GM21515 (cell line): Measurements from ENCODE around the gene TCEA2.

Source experiments
- ATAC-seq: cut with Tn5 transposase; IDR thresholded peaks from one replicate; pipeline ENCODE4 v1.9.1; 2021; ENCODE audit not compliant: unreplicated experiment

TCEA2 gene

GRCh38 chr20:64048402-64049044 is 14.5 kb upstream of the TCEA2 start:
- no peak for ATAC-seq

- ATAC-seq = no peak
Measured at GRCh38 chr20:64049060-64049877, 13.7 kb upstream of the TCEA2 start, which contains the start of gene SOX18. SOX18 (minus strand) TSS chr20:64049639; CDS start chr20:64049516, 123 bp downstream.

- ATAC-seq = no peak
Measured at GRCh38 chr20:64049878-64050260, 13.1 kb upstream of the TCEA2 start.

GRCh38 chr20:64050261-64051032 is 12.6 kb upstream of the TCEA2 start:
- ATAC-seq = no peak

- ATAC-seq = no peak
Measured at GRCh38 chr20:64051033-64051452, 12.0 kb upstream of the TCEA2 start.

GRCh38 chr20:64051561-64052325 is 11.3 kb upstream of the TCEA2 start:
- ATAC-seq = no peak

- ATAC-seq = no peak
Measured at GRCh38 chr20:64052326-64052722, 10.7 kb upstream of the TCEA2 start.

GRCh38 chr20:64052987-64053840 is 9.8 kb upstream of the TCEA2 start:
- ATAC-seq = no peak

GRCh38 chr20:64053841-64054661 is 8.9 kb upstream of the TCEA2 start:
- no peak for ATAC-seq

- ATAC-seq = no peak
Measured at GRCh38 chr20:64055396-64055892, 7.6 kb upstream of the TCEA2 start.

- ATAC-seq = no peak
Measured at GRCh38 chr20:64055893-64056638, 6.9 kb upstream of the TCEA2 start.

- no peak for ATAC-seq
Measured at GRCh38 chr20:64056639-64056888, 6.4 kb upstream of the TCEA2 start.

- ATAC-seq = no peak
Measured at GRCh38 chr20:64056889-64057627, 5.9 kb upstream of the TCEA2 start.

GRCh38 chr20:64057628-64058498 is 5.1 kb upstream of the TCEA2 start:
- ATAC-seq = peak; percentile 43

GRCh38 chr20:64058536-64058935 is 4.5 kb upstream of the TCEA2 start:
- ATAC-seq = no peak

GRCh38 chr20:64062276-64062595 is 762 bp upstream of the TCEA2 start:
- no peak for ATAC-seq
